Stimulated activated naive CD4-positive, alpha-beta T cell treated with Interleukin-2 at 50 U/mL for 16 hours (primary cell): ENCODE data around the gene SH3D19.

Source experiments
- DNase-seq: peaks from one replicate; lab custom pipeline; 2025; lab: John Stamatoyannopoulos, UW

The SH3D19 gene

GRCh38 chr4:151197247-151197646, 128.2 kb downstream of the SH3D19 start:
- DNase-seq: no peak

DNA sequence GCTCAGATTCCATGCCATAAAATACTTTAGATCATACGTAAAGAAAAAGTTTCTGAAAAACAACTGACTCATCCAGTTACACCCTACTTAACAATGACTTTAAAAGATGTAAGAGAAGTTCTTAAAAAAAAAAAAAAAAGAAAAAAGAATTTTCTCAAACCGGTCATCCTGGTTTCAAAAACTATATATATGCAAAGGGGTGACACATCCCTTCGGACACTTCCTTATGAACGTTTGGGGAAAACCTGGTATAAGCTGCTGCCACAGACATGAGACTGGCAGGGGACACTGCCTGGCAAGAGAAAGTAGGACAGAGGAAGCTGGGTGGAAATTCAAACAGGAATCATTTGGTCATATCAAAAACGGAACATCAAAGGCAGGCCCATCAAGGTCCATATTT, 129.6 kb downstream of the SH3D19 start:
- DNase-seq: no peak

DNA sequence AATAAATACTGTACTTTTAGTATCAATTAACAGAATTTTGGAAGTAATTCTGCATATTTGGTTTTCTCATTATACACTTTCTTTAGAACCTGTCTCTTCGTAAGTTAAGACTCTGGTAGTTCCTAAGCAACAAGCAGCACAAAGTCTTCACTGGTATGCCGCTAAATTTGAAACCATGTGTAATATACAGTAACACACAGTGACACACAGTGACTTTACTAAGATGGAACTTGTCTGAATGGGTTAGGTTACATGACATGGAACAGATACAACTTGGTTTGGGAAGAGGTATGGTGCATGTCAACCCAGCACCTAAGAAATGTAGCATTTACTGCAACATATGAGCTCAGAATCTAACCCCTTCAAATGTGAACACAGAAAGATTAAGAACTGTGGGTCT, 132.0 kb downstream of the SH3D19 start:
- no peak for DNase-seq

DNA sequence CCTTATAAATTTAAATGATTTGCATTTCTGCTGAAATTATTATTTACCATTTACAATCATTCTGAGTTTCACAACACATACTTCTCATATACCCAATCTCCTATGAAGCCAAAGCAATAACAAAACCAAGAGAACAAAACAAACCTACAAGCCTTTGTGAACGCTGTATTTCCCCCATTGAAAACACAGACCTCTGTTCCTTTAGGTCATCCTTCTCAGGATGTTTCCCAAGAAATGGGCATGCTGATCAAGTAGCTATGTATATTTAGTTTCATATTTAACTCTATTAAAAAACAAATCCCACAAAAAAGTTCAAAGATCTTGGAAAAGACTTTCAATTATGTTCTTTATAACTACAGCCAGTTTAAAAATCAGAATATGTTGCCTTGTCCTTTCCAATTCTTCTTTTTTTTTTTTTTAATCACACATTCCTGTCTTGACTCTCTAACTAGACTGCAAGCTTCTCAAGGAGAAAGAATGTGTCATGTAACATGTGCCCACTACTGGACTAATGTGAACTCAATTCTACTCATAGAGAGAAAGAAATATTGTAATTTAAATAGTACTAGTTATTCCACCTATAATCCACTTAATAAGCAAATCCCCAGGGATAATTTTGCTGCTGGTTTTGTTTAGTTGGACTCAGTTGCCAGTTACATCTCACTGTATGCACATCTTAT, 132.7 kb downstream of the SH3D19 start:
- no peak for DNase-seq

- no peak for DNase-seq
These were observed 140.6 kb downstream of the SH3D19 start for GRCh38 chr4:151184523-151185458.

- DNase-seq: no peak
These were observed 142.9 kb downstream of the SH3D19 start for GRCh38 chr4:151182455-151182996.

GRCh38 chr4:151176685-151177084, 148.7 kb downstream of the SH3D19 start:
- DNase-seq: no peak

GRCh38 chr4:151175754-151176631, 149.4 kb downstream of the SH3D19 start:
- no peak for DNase-seq

DNA sequence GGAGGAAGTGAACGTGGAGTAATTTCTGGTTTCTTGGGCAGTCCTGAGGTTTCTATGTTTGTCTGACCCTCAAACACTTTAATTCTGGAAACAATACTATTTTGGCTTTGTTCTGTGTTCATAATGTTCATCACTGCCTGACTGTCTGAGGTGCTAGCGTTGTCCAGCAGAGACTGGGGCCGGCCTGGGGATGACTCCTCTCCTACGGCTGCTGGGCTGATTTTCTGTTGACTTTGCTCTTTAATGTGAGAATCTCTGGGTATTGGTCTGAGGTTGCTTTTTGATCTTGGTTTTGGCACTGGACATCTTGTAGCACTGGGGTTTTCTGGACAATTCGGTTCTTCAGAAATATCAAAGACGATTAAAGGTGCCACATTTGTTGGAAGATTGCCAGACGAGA, 150.2 kb downstream of the SH3D19 start:
- DNase-seq: no peak

- DNase-seq: no peak
These were observed 150.6 kb downstream of the SH3D19 start for GRCh38 chr4:151174784-151175183.

DNA sequence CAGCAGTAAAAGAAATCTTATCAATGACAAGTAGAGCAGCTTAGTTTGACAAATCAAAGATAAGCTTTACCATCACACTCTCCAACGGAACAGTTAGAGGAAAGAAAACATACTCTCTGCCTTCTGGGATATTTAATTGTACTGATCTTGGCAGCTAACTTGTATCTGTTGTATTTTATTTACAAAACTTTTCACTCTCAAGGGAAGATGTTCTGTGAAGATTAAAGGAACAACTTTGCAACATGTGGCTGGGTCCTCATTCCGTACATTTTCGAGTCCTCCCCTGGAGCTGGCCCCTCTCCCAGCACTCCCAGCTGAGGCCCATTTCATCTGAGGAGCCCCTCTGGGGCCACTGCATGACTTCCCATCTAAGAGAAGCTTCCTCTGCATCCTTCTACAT, 151.5 kb downstream of the SH3D19 start:
- DNase-seq: no peak

- no peak for DNase-seq
These were observed 155.5 kb downstream of the SH3D19 start for GRCh38 chr4:151169900-151170299.

DNA sequence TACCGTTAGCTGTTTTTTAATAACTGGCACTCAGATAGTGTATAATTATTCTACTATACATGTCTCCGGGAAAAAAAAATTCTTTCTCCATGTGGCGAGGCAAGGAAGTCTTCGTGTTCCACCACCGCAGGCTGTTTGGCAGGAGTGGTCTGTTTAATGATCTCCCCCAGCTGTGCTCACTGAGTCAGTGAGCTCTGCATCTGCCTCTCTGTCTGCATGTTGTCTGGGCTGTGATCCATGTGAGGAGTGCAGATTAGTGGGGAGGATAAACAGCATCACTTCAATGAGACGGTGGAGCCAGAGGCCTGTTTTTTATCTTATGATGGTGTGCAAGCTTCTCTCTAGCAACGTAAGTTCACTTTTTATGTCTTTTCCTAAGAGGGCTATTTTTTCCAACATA, 156.2 kb downstream of the SH3D19 start:
- no peak for DNase-seq

GRCh38 chr4:151167561-151167960, 157.8 kb downstream of the SH3D19 start:
- DNase-seq: no peak

GRCh38 chr4:151166636-151167035, 158.8 kb downstream of the SH3D19 start:
- no peak for DNase-seq

DNA sequence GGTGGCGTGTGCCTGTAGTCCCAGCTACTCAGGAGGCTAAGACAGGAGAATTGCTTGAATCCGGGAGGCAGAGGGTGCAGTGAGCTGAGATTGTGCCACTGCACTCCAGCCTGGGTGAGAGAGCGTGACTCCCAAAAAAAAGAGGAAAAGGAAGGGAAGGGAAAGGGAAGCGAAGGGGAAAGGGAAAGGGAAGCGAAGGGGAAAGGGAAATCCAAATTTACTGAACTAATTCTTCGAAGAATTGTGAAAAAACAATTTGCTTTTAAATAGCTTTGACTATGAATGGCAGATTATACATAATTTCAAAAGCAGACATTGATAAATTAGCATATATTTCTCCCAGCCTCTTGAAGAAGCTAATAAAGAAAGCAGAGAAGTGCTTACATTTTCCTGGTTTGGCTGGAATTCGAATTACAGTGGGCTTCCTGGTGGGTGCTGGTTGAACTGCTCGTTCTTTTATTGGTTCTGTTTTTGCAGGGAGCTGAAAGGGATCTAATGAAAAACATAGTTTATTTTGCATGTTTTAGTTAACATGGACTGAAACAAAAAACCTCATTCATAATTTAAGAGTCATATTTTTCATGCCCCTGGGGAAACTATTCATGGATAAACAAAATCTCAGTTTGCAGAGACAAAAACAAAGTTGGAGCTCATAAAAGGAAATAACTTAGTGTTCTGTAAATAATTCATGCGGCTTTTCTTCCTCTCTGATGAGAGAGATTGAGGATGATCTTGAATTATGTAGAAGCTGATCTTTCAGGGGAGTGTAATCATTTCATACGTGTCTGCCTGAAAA, 160.0 kb downstream of the SH3D19 start:
- no peak for DNase-seq

DNA sequence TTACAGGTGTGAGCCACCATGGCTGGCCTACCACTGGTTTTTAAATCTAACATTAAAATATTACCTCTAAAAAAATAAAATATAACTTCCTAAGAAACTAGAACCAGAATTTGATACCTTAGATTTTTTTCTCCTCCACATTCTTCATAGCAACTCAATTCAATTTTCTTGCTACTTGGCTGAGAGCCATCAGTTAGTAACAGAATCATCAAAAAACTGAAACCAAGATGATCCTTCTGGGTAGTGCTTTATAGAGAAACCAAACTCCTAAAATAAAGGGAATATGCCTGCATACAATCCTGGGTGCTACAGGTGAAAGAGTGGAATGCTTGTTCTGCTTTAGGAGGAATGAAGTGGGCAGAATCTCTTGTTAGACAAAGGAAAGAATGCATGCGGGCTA, 161.6 kb downstream of the SH3D19 start:
- DNase-seq: no peak

- DNase-seq: no peak
These were observed 166.4 kb downstream of the SH3D19 start for GRCh38 chr4:151158979-151159378.

DNA sequence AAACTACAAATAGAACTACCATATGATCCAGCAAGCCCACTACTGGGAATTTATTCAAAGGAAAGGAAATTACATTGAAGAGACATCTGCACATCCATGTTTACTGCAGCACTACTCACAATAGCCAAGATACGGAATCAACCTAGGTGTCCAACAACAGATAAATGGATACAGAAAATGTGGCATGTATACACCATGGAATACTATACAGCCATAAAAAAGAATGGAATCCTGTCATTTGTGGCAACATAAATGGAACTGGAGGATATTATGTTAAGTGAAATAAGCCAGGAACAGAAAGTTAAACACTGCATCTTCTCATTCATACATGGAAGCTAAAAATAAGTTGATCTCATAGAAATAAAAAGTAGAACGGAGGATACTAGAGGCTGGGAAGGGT, 167.9 kb downstream of the SH3D19 start:
- no peak for DNase-seq

DNA sequence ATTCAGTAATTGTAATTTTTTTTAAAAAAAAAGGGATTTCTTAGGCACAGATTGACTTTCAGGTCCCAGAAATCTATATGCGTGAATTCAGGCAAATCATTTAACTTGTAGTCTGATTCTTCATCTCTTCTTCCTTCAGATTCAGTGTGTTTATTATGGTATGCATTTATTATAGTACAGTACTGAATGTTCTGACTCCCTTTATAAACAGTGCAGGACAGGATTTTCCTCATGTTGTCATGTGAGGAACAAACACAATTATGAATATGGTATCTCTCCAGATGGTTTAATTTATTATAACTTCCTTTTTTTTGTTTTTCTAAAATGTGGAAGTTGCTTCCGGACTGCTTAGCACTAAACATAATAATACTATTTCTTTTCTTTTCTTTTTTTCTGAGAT, 171.8 kb downstream of the SH3D19 start:
- no peak for DNase-seq

DNA sequence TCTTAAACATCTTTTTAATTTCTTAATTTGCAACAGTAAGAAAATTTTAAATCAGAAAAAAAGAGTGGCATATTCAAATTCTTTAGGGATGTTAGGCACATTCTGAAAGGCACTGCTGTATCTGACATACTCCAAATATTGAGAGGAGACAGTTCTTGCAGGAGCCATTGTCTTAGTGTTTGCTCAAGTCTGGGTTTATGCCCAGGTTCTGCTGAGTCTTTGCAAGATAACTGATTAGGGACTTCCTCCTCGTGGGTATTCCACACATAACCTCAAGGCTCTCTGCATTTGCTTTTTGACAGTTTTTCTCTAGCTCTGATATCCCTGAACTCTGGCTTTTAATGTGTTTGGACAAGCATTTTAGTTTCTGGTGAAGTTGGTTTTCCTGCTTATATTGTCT, 173.4 kb downstream of the SH3D19 start:
- no peak for DNase-seq
